ENCODE measurements around the gene HENMT1. TPM values are rescaled to one million over a fixed set of nuclear protein-coding genes. Genes with fewer than 3 reads are reported as not detected.

Gene HENMT1
- total and polyA plus RNA-seq, 9 of the 15 experiments (the other 6 are each of a cell fraction or from before 2014, with no cell fraction given): not detected

DNA sequence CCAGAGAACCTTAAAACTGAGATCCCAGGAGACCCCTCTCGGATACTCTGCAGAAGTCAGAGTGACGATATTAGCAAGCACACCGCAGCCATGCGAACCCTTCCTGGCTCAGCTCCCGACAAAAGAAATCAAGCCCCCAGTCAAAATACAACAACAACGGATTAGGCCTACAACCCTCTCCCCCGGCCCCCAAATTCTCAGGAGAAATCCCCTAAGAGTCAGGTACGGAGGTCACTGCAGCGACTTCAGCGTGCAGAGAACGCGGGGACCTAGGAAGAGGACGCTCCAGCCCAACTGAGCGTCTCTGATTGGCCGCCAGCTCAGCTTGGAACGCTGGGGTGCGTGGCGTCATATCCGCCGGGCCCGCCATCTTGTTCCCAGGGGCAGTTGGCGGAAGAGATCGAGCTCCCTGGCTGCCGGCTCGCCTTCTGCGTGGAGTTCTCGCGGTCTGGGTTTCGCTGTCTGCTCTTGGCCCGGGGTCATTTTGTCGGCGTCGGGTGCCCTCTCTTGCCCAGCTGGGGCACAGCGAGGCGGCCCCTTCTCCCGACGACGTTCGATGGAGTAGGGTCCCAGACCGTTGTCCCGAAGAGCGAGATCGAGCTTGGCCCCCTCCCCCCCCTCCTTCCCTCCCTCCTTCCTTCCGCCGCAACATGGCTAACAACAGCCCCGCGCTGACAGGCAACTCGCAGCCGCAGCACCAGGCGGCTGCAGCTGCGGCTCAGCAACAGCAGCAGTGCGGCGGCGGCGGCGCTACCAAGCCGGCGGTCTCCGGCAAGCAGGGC lies 31.2 kb upstream of the HENMT1 start, which contains the start of gene PRPF38B (continued):
- peak; percentile 31; the same call in 1 of the 2 replicates for TF ChIP-seq DIDO1 (tag; IDR thresholded peaks at IDR 0.05; ENCODE audit: low read depth)
- TF ChIP-seq PHF20 (IDR thresholded peaks at IDR 0.05; ENCODE audit: partially characterized antibody): peak; percentile 88
- peak; percentile 52; the same call in 1 of the 2 replicates for TF ChIP-seq KLF1 (tag; IDR thresholded peaks at IDR 0.05)
- peak; percentile 93 for TF ChIP-seq ZNF444 (CRISPR knock-in tag; IDR thresholded peaks at IDR 0.05)
- no peak for TF ChIP-seq YBX1 (IDR thresholded peaks at IDR 0.05)
- 0 out of 4 replicates have a peak, but pooled peaks of 1 of the 2 experiments have one; percentile 38 for TF ChIP-seq CSDE1 (IDR thresholded peaks at IDR 0.05)
- peak; percentile 94 for TF ChIP-seq TBP (optimal IDR thresholded peaks at IDR 0.05; ENCODE audit: low read depth, low read length)
- TF ChIP-seq THAP12 (CRISPR knock-in tag; IDR thresholded peaks at IDR 0.05): peak; percentile 95
- no peak for TF ChIP-seq KLF10 (CRISPR knock-in tag; IDR thresholded peaks at IDR 0.05)
- peak; percentile 87 for TF ChIP-seq ZBTB12 (CRISPR knock-in tag; IDR thresholded peaks at IDR 0.05)
- TF ChIP-seq, protein P1, sequence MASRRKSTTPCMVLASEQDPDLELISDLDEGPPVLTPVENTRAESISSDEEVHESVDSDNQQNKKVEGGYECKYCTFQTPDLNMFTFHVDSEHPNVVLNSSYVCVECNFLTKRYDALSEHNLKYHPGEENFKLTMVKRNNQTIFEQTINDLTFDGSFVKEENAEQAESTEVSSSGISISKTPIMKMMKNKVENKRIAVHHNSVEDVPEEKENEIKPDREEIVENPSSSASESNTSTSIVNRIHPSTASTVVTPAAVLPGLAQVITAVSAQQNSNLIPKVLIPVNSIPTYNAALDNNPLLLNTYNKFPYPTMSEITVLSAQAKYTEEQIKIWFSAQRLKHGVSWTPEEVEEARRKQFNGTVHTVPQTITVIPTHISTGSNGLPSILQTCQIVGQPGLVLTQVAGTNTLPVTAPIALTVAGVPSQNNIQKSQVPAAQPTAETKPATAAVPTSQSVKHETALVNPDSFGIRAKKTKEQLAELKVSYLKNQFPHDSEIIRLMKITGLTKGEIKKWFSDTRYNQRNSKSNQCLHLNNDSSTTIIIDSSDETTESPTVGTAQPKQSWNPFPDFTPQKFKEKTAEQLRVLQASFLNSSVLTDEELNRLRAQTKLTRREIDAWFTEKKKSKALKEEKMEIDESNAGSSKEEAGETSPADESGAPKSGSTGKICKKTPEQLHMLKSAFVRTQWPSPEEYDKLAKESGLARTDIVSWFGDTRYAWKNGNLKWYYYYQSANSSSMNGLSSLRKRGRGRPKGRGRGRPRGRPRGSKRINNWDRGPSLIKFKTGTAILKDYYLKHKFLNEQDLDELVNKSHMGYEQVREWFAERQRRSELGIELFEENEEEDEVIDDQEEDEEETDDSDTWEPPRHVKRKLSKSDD (conservative IDR thresholded peaks at IDR 0.05; ENCODE audit: low read length): no peak
- TF ChIP-seq HNRNPK (IDR thresholded peaks at IDR 0.05; ENCODE audit: low read depth, low read length, poor library complexity, severe bottlenecking): no peak
- no peak; the same call in 1 of the 2 replicates for TF ChIP-seq ERF (CRISPR knock-in tag; IDR thresholded peaks at IDR 0.05)
- no peak for TF ChIP-seq ZNF77 (CRISPR knock-in tag; IDR thresholded peaks at IDR 0.05)
- TF ChIP-seq POLR2A (conservative IDR thresholded peaks at IDR 0.05): peak; percentile 99
- TF ChIP-seq ZNF507 (tag; conservative IDR thresholded peaks at IDR 0.05): no peak
- TF ChIP-seq ZC3H4 (CRISPR knock-in tag; IDR thresholded peaks at IDR 0.05; ENCODE audit: borderline replicate concordance): no peak
- TF ChIP-seq ZNF584 (CRISPR knock-in tag; IDR thresholded peaks at IDR 0.05; ENCODE audit: low read depth): no peak
- no peak for TF ChIP-seq BACH1 (tag; IDR thresholded peaks at IDR 0.05)
- TF ChIP-seq RB1 (IDR thresholded peaks at IDR 0.05; ENCODE audit: low read depth): peak; percentile 68; the same call in 1 of the 2 replicates
- no peak for TF ChIP-seq HMGXB4 (CRISPR knock-in tag; IDR thresholded peaks at IDR 0.05)
- TF ChIP-seq ETS2 (tag; IDR thresholded peaks at IDR 0.05; ENCODE audit: borderline replicate concordance, poor library complexity, severe bottlenecking): no peak
